Fibroblast of lung (primary cell): ENCODE results near the gene DPM1.

Experiments
- CTCF ChIP-seq, 2 donors: IDR thresholded peaks in 1 of 2; conservative IDR thresholded peaks in 1 of 2; 1 replicate in 1 of 2; 2 replicates in 1 of 2; pipeline ENCODE4 v1.5.1; 2011 to 2012; ENCODE audit warnings: low read length in 2 of 2, control low read depth in 1 of 2, inconsistent platforms in 1 of 2, low read depth in 1 of 2, mild to moderate bottlenecking in 1 of 2
- EZH2 ChIP-seq: IDR thresholded peaks from 2 replicates; pipeline ENCODE4 v1.5.1; 2012; ENCODE audit warnings: low read length, control low read depth, mild to moderate bottlenecking; ENCODE audit errors: missing control alignments

- TF ChIP-seq CTCF (conservative IDR thresholded peaks at IDR 0.05 in 1 of 2, IDR thresholded peaks at IDR 0.05 in 1 of 2; ENCODE audit: low read depth in 1 of 2, low read length in 2 of 2) (no peak), EZH2 (no peak)
Measured at GRCh38 chr20:50898475-50898874, 59.9 kb downstream of the DPM1 start.
